ENCODE measurements around the gene SKIL.

DNA sequence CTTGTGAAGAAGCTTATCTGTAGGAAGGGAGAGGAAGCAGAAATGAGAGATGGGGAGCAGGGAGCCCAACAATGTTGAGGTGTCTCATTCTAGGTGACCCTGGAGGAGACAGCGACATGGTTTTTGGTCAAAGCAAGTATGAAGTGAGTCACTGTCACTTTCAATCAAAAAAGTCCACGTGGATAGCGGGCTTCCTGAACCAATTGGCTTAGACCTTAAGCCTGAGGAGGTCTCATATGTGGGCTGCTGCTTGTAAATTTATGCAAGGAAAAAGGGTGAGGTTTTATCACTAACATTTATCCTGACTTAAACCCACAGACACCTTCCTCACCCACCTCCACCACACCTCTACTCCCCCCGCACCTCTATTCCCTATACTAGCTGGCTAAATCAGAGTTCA lies 83.9 kb downstream of the SKIL start:
- no peak for TF ChIP-seq CTCF (IDR thresholded peaks at IDR 0.05 in 8 of 11, conservative IDR thresholded peaks at IDR 0.05 in 3 of 11)
- no peak for TF ChIP-seq POLR2AphosphoS5 (IDR thresholded peaks at IDR 0.05)
